ENCODE results near the gene PLA1A.
"Not testable (repeated sequence)": the region's sequence is repeated elsewhere in the genome, so short reads cannot be mapped to it uniquely, and the experiment has no call there.

DNA sequence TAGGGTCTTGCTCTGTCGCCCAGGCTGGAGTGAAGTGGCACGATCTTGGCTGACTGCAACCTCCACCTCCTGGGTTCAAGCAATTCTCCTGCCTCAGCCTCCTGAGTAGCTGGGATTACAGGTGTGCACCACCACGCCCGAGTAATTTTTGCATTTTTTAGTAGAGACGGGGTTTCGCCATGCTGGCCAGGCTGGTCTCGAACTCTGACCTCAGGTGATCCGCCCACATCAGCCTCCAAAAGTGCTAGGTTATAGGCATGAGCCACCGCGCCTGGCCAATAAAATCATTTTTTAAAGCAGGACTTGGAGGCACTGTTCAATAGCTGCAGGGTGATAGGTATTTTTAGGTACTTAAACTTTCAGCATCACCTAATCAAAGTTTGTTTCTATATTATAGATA lies 80.5 kb downstream of the PLA1A start:
- TF ChIP-seq EZH2 (IDR thresholded peaks at IDR 0.05; ENCODE audit: low read depth); CTCF (conservative IDR thresholded peaks at IDR 0.05): not testable (repeated sequence)

Measured in PC-9 (cell line).